Activated naive CD4-positive, alpha-beta T cell treated with Interleukin-2 at 50 U/mL for 16 hours (primary cell): ENCODE measurements around the gene LCN10.

ENCODE experiments used
- DNase-seq: peaks from one replicate; pipeline ENCODE4 v3.0.0-alpha.2; 2020

Gene LCN10

GRCh38 chr9:136697821-136698526 lies 44.8 kb downstream of the LCN10 start:
- no peak for DNase-seq

DNA sequence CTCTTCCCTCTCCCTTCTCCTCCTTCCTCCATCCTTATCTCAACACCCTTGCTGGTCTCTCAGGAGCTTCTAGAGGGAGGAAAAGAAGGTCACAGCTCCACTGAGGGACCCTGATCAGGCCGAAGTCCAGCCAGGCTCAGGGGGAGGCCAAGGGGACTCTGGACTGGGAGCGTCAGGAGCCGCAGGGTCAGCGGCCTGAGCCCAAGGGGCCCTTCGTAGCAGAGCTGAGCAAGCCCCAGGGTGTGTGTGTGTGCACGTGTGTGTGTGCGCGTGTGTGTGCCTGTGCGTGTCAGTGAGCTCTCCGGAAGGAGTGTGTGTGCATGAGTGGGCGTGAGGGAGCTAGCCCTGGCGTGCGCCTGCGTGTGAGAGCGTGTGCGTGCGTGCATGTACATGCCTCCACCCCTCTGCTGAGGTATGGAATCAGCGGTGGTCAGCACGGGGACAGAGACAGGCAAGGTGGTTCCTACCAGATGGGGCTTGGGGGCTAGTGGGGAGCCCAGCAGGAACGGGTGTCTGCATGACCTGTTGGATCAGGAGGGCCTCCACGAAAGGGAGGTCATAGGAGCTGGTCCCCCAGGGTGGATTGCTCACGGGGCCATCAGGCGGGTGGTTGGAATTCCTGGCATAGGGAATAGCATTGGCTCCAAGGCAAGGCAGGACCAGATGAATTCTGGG lies 45.5 kb downstream of the LCN10 start:
- DNase-seq = no peak

DNA sequence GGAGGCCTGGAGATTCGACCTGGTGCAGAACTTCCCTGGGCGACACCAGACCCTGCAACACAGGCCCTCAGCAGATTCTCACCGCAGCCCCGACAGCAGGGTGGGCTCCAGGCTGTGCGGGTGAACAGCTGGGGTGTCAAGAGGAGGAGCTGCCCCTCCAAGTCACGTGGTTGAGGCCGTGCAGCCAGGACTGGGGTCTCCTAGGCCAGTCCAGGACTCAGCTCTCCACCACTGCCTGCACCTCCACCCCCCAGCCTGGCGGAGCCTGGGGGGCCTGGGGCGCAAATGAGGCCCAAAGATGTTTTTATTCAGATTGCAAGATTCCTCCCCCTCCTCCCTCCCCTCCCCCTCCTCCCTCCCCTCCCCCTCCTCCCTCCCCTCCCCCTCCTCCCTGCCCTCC lies 46.2 kb downstream of the LCN10 start:
- no peak for DNase-seq

DNA sequence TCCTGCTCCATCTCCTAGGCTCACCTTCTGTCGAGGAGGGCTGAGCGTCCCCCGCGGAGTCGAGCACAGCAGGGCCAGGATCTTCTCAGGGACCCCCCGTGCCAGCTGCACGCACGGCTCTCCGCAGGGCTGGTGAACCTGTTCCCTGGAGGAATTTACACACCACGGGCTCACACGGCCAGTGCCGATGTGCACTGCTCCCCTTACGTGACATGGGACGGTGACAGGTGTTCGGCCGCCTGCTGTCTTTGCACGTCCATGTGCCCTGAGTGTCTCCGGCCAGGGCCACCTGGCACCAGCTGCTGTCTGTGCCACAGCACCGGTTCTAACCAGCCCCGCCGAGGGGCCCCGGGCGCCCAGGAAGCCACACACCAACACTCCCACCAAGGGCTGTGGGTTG lies 46.8 kb downstream of the LCN10 start:
- DNase-seq = no peak

- no peak for DNase-seq
Measured at GRCh38 chr9:136695435-136695895, 47.3 kb downstream of the LCN10 start.

DNA sequence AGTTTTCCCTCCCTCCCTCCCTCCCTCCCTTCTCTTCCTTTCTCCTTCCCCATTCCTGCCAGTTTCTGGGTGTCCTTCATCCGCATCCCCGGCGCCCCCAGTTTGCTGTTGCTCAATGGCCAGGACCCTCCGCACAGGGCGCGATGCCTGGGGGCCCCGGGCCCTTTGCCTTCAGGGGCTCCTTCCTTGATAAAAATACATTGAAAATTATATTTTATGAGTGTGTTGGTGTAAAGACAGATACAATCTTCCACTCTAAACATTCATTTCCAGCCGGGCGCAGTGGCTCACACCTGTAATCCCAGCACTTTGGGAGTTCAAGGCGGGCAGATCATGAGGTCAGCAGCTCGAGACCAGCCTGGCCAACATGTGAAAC lies 47.9 kb downstream of the LCN10 start:
- DNase-seq = no peak

DNA sequence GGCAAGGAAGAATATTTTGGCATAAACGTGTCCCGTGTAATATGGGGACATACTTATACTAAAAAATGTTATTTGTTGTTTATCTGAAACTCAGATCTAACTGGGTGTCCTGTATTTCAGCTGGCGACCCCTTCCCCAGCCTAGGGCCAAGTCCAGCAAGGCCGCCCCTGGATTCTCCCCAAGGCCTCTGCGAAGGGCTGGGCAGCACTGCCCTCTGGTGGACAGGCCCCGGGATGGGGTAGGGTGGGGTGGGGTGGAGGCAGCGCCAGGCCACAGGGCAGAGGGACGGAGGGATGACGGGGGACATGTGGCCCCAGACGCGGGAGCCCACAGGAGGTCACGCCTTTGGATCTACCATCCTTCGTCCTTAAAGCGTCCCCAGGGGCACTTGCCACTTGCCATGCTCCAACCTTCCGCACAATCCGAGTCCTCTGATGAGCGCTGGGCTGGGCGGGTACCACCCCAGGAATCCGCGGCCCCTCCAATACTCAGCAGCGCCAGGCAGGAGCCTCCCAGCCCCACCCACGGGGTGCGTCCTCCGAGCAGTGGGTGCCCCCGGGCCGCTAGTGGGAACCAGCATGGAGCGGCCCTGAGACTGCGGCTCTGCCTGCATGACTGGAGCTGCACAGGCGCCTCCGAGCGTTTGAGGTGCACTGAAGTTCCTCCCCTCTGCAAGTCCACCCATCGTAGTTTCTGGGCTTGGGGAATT lies 48.4 kb downstream of the LCN10 start:
- peak; percentile 14 for DNase-seq

DNA sequence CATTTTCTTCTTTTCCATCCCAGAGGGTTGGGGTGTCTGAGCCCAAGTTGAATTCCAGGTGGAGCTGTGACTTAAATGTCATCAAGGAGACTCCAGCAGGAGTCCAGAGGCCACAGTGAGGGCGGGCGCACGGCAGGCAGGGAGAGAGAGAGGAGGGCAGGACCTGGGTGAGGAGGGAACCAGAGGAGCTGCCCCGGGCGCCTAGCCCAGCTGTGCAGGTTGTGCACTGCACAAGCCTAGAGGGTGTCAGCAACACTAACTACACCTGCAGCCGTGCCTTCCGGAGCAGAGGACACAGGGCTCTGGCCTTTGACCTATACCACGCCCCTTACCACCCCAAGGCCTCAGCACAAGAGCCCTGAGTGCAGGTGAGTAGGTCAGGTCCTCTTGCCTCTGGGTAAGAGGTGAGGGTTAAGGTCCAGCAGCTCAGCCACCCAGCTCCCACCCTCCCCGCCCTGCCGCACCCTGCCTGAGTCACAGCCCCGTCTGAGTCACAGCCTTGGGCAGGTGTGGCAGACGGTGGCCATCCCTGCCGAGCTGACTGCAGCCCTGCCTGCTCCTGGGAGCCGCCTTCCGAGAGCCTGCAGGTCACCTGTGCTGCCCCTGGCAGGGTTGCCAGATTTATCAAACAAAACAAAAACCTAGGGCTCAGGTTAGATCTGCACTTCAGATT lies 49.1 kb downstream of the LCN10 start:
- DNase-seq = peak; percentile 11

GRCh38 chr9:136693135-136693489 lies 49.6 kb downstream of the LCN10 start:
- DNase-seq = no peak

- DNase-seq = no peak
Measured at GRCh38 chr9:136692185-136693134, 50.3 kb downstream of the LCN10 start.

- DNase-seq = no peak
Measured at GRCh38 chr9:136691316-136692184, 51.2 kb downstream of the LCN10 start.

DNA sequence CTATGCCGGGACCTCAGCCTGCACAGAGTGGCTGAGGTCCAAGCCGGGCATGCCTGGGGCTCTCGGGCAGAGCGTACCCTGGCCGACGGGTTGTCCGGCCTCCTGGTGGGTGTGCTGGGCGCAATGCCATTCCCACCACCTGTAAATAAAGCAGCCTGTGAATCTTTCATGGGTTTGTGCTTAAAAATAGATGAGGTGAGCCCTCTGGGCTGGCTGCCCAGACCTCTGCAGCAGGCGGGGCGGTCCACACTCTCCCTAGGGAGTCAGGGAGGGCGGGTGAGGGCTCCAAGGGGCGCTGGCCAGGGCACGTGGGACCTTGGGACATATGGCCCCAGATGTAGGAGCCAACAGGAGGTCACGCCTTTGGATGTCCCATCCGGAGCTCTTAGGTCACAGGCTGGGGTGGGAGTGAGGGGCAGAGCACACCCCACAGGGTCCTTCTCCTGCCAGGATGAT lies 51.9 kb downstream of the LCN10 start:
- DNase-seq = no peak

DNA sequence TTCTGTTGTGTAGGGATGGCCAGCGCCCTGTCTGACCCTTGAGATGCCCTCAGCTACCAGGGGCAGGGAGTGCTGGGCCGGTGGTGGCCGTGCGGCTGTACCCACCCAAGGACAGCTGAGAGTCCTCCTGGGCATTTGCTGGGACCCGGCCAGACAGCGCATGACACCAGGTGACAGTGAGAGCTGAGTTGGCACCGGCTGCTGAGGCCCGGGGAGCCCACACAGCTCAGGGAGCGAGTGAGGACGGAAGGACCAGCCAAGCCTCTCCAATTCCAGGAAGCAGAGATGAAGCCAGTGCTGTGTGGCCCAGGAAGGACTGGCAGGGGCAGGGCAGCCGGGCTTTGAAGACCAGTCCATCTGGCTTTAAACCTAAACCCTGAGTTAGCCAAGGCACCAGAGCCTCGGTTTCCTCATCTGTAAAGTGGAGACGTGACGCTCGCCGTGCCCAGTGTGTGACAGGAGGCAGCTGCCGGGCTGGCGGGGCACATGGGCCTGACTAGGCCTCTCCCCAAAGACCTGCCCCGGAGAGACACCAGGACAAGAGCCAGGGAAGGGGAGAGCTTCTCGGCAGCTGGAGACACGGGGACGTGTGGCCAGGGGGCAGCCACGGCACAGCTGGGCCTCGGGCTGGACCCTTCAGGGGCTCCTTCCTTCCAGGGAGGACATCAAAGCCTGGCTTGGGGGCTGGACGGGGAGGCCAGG lies 52.5 kb downstream of the LCN10 start:
- no peak for DNase-seq

GRCh38 chr9:136689108-136689460 lies 53.7 kb downstream of the LCN10 start:
- no peak for DNase-seq

DNA sequence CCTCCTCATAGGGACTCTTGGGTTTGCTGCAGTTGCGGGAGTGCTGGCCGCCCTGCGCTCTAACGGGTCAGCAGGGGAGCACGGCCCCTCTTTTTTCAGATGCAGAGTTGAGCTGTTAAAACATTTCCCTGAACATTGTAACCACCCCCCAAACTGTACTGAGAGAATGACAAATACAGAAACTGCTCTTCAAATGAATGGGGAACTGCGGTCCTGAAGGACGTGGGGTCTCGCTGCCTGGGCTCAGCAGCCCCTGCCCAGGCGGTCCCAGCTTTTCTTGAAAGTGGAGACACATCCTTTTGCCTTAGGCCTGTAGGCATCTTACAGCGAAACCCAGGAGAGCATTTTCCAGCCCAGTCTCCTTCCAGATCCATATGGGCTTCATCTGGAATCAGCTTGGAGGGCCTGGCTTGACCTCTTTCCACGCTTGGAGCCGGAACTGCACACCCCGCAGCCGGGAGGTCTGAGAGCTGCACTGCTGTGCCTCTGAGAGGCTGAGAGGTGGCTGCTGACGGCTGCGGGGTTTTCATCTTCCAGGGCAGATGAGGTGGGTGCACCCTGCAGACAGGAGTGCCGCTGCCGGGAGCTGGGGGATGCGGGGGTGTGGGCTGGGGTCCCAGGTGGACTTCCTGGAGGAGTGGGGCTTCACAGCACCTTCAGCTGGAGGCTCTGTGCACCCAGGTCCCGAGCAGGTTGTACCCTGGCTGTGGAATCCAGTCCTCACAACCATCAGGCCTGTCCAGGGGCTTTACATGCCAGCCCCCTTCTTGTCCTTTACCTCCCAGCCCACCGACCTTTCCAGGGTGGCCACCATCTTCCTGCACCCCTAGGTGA lies 54.2 kb downstream of the LCN10 start:
- no peak for DNase-seq
